ENCODE data around the gene CCM2. TPM values are rescaled to one million over a fixed set of nuclear protein-coding genes. Genes with fewer than 3 reads are reported as not detected.

CCM2 gene
- total and polyA plus RNA-seq, 2 of the 8 experiments (the other 6 are each of a cell fraction or from before 2014, with no cell fraction given): 31.6 to 41.2 TPM

- TF ChIP-seq ATF2 (IDR thresholded peaks at IDR 0.05; ENCODE audit: low read length) (no peak), YY1 (IDR thresholded peaks at IDR 0.05; ENCODE audit: low read depth, low read length) (no peak), TCF12 (IDR thresholded peaks at IDR 0.05; ENCODE audit: low read depth, low read length) (no peak), CHD2 (IDR thresholded peaks at IDR 0.05; ENCODE audit: low read length) (no peak), NRF1 (IDR thresholded peaks at IDR 0.05; ENCODE audit: low read depth, low read length) (no peak)
- TF ChIP-seq, protein P1, sequence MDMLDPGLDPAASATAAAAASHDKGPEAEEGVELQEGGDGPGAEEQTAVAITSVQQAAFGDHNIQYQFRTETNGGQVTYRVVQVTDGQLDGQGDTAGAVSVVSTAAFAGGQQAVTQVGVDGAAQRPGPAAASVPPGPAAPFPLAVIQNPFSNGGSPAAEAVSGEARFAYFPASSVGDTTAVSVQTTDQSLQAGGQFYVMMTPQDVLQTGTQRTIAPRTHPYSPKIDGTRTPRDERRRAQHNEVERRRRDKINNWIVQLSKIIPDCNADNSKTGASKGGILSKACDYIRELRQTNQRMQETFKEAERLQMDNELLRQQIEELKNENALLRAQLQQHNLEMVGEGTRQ (IDR thresholded peaks at IDR 0.05; ENCODE audit: low read length): no peak
Observed at GRCh38 chr7:44998153-44998871, 1.7 kb upstream of the CCM2 start (continued).

Data from H1 (cell line).